CD14-positive monocyte (primary cell): ENCODE results near the gene TBC1D32. TPM values are rescaled to one million over a fixed set of nuclear protein-coding genes. Genes with fewer than 3 reads are reported as not detected.

Source experiments
- DNase-seq, 3 donors: peaks; one replicate each; pipeline ENCODE4 v3.0.0-alpha.2; 2011 to 2022
- H2AFZ ChIP-seq: 2 replicates; pipeline ENCODE4 v1.6.0; 2012; ENCODE audit warnings: mild to moderate bottlenecking, low read depth, low read length, inconsistent platforms; ENCODE audit not compliant: insufficient read depth, poor library complexity, severe bottlenecking
- H3K27ac ChIP-seq, 2 donors: 1 replicate in 1 of 2; 2 replicates in 1 of 2; pipeline ENCODE4 v1.5.1; 2012 to 2013; ENCODE audit warnings: low read length in 2 of 2, control low read depth in 1 of 2, inconsistent platforms in 1 of 2, low read depth in 1 of 2, mild to moderate bottlenecking in 1 of 2
- H3K27me3 ChIP-seq, 2 donors: one replicate each; pipeline versions ENCODE4 v1.6.0 to v1.6.1; 2011 to 2013; ENCODE audit warnings: low read length in 2 of 2; ENCODE audit not compliant: control insufficient read depth in 2 of 2, insufficient read depth in 2 of 2
- H3K36me3 ChIP-seq, 2 donors: replicated peaks in 1 of 2; 1 replicate in 1 of 2; 2 replicates in 1 of 2; pipeline versions ENCODE4 v1.5.1 to v1.6.1; 2012 to 2013; ENCODE audit warnings: low read length in 2 of 2, control low read depth in 1 of 2, inconsistent platforms in 1 of 2, mild to moderate bottlenecking in 1 of 2; ENCODE audit not compliant: insufficient read depth in 2 of 2, control insufficient read depth in 1 of 2
- H3K4me1 ChIP-seq, 2 donors: 1 replicate in 1 of 2; 2 replicates in 1 of 2; pipeline versions ENCODE4 v1.5.1 to v1.6.1; 2012 to 2013; ENCODE audit warnings: low read length in 2 of 2, control low read depth in 1 of 2, inconsistent platforms in 1 of 2, mild to moderate bottlenecking in 1 of 2, moderate library complexity in 1 of 2; ENCODE audit not compliant: insufficient read depth in 2 of 2, control insufficient read depth in 1 of 2
- H3K4me2 ChIP-seq: replicated peaks from 2 replicates; pipeline ENCODE3; 2012; ENCODE audit warnings: low read length, moderate library complexity, mild to moderate bottlenecking; ENCODE audit not compliant: poor library complexity, severe bottlenecking; ENCODE audit errors: extremely low read depth
- H3K4me3 ChIP-seq, 3 experiments: fragments of 200-600 bp in 1 of 3; sonication (generic) in 1 of 3; replicated peaks in 1 of 3; 1 replicate in 2 of 3; 2 replicates in 1 of 3; pipeline ENCODE4 v1.5.1; 2011 to 2013; ENCODE audit warnings: low read length in 3 of 3, mild to moderate bottlenecking in 3 of 3, control low read depth in 2 of 3, low read depth in 2 of 3, inconsistent platforms in 1 of 3, moderate library complexity in 1 of 3
- H3K79me2 ChIP-seq: 2 replicates; pipeline ENCODE4 v1.6.0; 2012; ENCODE audit warnings: mild to moderate bottlenecking, control low read depth, inconsistent platforms, low read length, moderate library complexity; ENCODE audit not compliant: insufficient read depth
- H3K9ac ChIP-seq: 2 replicates; pipeline ENCODE4 v1.6.0; 2017; ENCODE audit warnings: low read length, mild to moderate bottlenecking; ENCODE audit not compliant: insufficient read depth, poor library complexity, severe bottlenecking
- H3K9me3 ChIP-seq, 2 donors: replicated peaks in 1 of 2; 1 replicate in 1 of 2; 2 replicates in 1 of 2; pipeline versions ENCODE4 v1.5.1 to v1.6.1; 2012 to 2013; ENCODE audit warnings: low read length in 2 of 2, control low read depth in 1 of 2; ENCODE audit not compliant: control insufficient read depth in 1 of 2, insufficient read depth in 1 of 2
- H4K20me1 ChIP-seq: 2 replicates; pipeline ENCODE4 v1.6.0; 2012; ENCODE audit warnings: mild to moderate bottlenecking, low read length, control low read depth, moderate library complexity; ENCODE audit not compliant: insufficient read depth
- H3K27ac Mint-ChIP-seq, 7 donors: one replicate each; pipeline ENCODE4 v1.8.0; 2020; ENCODE audit warnings: mild to moderate bottlenecking in 7 of 7, mixed read lengths in 7 of 7, moderate library complexity in 6 of 7, inconsistent platforms in 2 of 7
- H3K27me3 Mint-ChIP-seq, 3 donors: one replicate each; pipeline ENCODE4 v1.8.0; 2021 to 2022; ENCODE audit warnings: low read depth in 3 of 3, mild to moderate bottlenecking in 3 of 3, mixed read lengths in 3 of 3, moderate library complexity in 3 of 3, inconsistent platforms in 1 of 3
- H3K36me3 Mint-ChIP-seq, 2 donors: one replicate each; pipeline ENCODE4 v1.8.0; 2020; ENCODE audit warnings: mixed read lengths in 2 of 2, inconsistent platforms in 1 of 2, mild to moderate bottlenecking in 1 of 2
- H3K4me1 Mint-ChIP-seq: one replicate; pipeline ENCODE4 v1.8.0; 2020; ENCODE audit warnings: mild to moderate bottlenecking, mixed read lengths
- H3K4me3 Mint-ChIP-seq, 2 donors: one replicate each; pipeline ENCODE4 v1.8.0; 2020; ENCODE audit warnings: mild to moderate bottlenecking in 2 of 2, mixed read lengths in 2 of 2, moderate library complexity in 1 of 2
- H3K9me3 Mint-ChIP-seq, 7 donors: one replicate each; pipeline ENCODE4 v1.8.0; 2020 to 2022; ENCODE audit warnings: mixed read lengths in 7 of 7, mild to moderate bottlenecking in 6 of 7, moderate library complexity in 6 of 7, inconsistent platforms in 2 of 7
- CTCF ChIP-seq: fragments of 200-600 bp; IDR thresholded peaks from one replicate; pipeline ENCODE4 v1.8.0; 2022; ENCODE audit warnings: antibody characterized with exemption, mild to moderate bottlenecking
- whole genome bisulfite sequencing: methylation state at CpG from one replicate; pipeline ENCODE4 v1.1.5; 2013; ENCODE audit warnings: missing lambda C conversion rate; ENCODE audit not compliant: insufficient coverage; 5-methylcytosine and 5-hydroxymethylcytosine counted together
- intact Hi-C, 2 donors: fragments of 100-400 bp; cut with micrococcal nuclease; formaldehyde crosslinking; loops; one replicate each; pipeline versions ENCODE4 v1.15.0 to v1.15.1; 2023
- polyA plus RNA-seq, 3 donors: library from polyadenylated mRNA; depleted of rRNA in 1 of 3; unstranded in 2 of 3; stranded (reverse) in 1 of 3; fragments of 300-500 nt in 2 of 3; fragments of >200 nt in 1 of 3; fragmentation: Illumina TruSeq in 2 of 3; gene quantifications; 1 replicate in 2 of 3; 2 replicates in 1 of 3; pipeline ENCODE4 v1.2.3, GENCODE V29; 2012 to 2021

Gene TBC1D32
- polyA plus RNA-seq, 3 donors = 0.23 to 0.64 TPM; not detected in 1

GRCh38 chr6:121171879-121172278 is 162.4 kb downstream of the TBC1D32 start:
- Histone ChIP-seq H3K4me1 (no peaks in the 10 kb centered on the region), H2AFZ (no peak overlapping the region), H3K9me3 (no peaks in the 10 kb centered on the region), H3K9ac (no peak overlapping the region), H3K27me3 (no peaks in the 10 kb centered on the region), H3K4me3 (no peak overlapping the region), H3K27ac (no peak overlapping the region), H4K20me1 (no peaks in the 10 kb centered on the region), H3K79me2 (no peaks in the 10 kb centered on the region), H3K4me2 (no peak overlapping the region), H3K36me3 (no peaks in the 10 kb centered on the region)
- Mint-ChIP-seq H3K4me3 (no peak overlapping the region), H3K27ac (no peak overlapping the region), H3K36me3 (no peaks in the 10 kb centered on the region), H3K27me3 (peaks cover 0 to 2% (median 1%) of the 10 kb centered on the region in 3 donors), H3K4me1 (no peaks in the 10 kb centered on the region), H3K9me3 (peaks cover 0 to 5% (median 3%) of the 10 kb centered on the region in 7 donors)
- DNase-seq = no peak
- no CpG with 5 or more reads among the region's 4 CpGs for WGBS
- intact Hi-C loops = no loop called here
- TF ChIP-seq CTCF = no peak

GRCh38 chr6:121161886-121162285 is 172.4 kb downstream of the TBC1D32 start:
- Mint-ChIP-seq H3K27ac (no peak overlapping the region), H3K9me3 (peaks cover 0 to 8% (median 2%) of the 10 kb centered on the region in 7 donors), H3K4me3 (no peak overlapping the region), H3K36me3 (peaks cover 0 to 1% of the 10 kb centered on the region in 2 donors), H3K27me3 (no peaks in the 10 kb centered on the region), H3K4me1 (no peaks in the 10 kb centered on the region)
- no peak for TF ChIP-seq CTCF
- Histone ChIP-seq H3K4me2 (no peak overlapping the region), H3K4me3 (no peak overlapping the region), H3K27ac (no peak overlapping the region), H3K36me3 (no peaks in the 10 kb centered on the region), H3K27me3 (no peaks in the 10 kb centered on the region), H3K9me3 (peaks cover 0 to 6% of the 10 kb centered on the region in 2 donors), H2AFZ (no peak overlapping the region), H4K20me1 (no peaks in the 10 kb centered on the region), H3K4me1 (no peaks in the 10 kb centered on the region), H3K79me2 (no peaks in the 10 kb centered on the region), H3K9ac (no peak overlapping the region)
- intact Hi-C loops = no loop called here
- DNase-seq = no peak
